Gastroesophageal sphincter (tissue), 3 donors: ENCODE data around the gene HBG2.
"Not testable (repeated sequence)": the region's sequence is repeated elsewhere in the genome, so short reads cannot be mapped to it uniquely, and the experiment has no call there.

Source experiments
- POLR2AphosphoS5 ChIP-seq: sonication (generic); formaldehyde crosslinking; IDR thresholded peaks from one replicate; pipeline ENCODE4 v1.6.1; 2017; ENCODE audit warnings: antibody characterized with exemption
- TF ChIP-seq, protein P1 (sequence below), 4 experiments: fragments of 200-600 bp in 2 of 4; fragments of 450-650 bp in 2 of 4; sonication (generic) in 1 of 4; IDR thresholded peaks; one replicate each; pipeline ENCODE4 v1.5.1; 2017 to 2019; ENCODE audit warnings: antibody characterized with exemption in 4 of 4, mild to moderate bottlenecking in 2 of 4, moderate library complexity in 2 of 4

- TF ChIP-seq, protein P1, sequence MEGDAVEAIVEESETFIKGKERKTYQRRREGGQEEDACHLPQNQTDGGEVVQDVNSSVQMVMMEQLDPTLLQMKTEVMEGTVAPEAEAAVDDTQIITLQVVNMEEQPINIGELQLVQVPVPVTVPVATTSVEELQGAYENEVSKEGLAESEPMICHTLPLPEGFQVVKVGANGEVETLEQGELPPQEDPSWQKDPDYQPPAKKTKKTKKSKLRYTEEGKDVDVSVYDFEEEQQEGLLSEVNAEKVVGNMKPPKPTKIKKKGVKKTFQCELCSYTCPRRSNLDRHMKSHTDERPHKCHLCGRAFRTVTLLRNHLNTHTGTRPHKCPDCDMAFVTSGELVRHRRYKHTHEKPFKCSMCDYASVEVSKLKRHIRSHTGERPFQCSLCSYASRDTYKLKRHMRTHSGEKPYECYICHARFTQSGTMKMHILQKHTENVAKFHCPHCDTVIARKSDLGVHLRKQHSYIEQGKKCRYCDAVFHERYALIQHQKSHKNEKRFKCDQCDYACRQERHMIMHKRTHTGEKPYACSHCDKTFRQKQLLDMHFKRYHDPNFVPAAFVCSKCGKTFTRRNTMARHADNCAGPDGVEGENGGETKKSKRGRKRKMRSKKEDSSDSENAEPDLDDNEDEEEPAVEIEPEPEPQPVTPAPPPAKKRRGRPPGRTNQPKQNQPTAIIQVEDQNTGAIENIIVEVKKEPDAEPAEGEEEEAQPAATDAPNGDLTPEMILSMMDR (IDR thresholded peaks at IDR 0.05) = not testable (repeated sequence)
- TF ChIP-seq POLR2AphosphoS5 = not testable (repeated sequence)
Observed at GRCh38 chr11:5253440-5253839, 1.1 kb downstream of the HBG2 start.
